Dermis blood vessel endothelial cell (primary cell): Measurements from ENCODE around the gene CFAP299. TPM values are rescaled to one million over a fixed set of nuclear protein-coding genes. Genes with fewer than 3 reads are reported as not detected.

ENCODE experiments used
- DNase-seq: peaks from one replicate; pipeline ENCODE4 v3.0.0; 2010
- total RNA-seq: library from RNA; depleted of rRNA; stranded (reverse); fragments of >200 nt; gene quantifications from 2 replicates; pipeline ENCODE4 v1.2.3, GENCODE V29; 2014

The CFAP299 gene
- total RNA-seq, 1 donor from 2014 or later: 0.34 TPM

- DNase-seq: no peak
These were observed 510.7 kb downstream of the CFAP299 start for GRCh38 chr4:80846210-80846609.

GRCh38 chr4:80852061-80852460 lies 516.5 kb downstream of the CFAP299 start:
- DNase-seq: no peak

GRCh38 chr4:80873571-80873970 lies 538.0 kb downstream of the CFAP299 start:
- no peak for DNase-seq

GRCh38 chr4:80874979-80875378 lies 539.4 kb downstream of the CFAP299 start:
- no peak for DNase-seq

GRCh38 chr4:80875642-80876041 lies 540.1 kb downstream of the CFAP299 start:
- no peak for DNase-seq

GRCh38 chr4:80876810-80877209 lies 541.3 kb downstream of the CFAP299 start:
- no peak for DNase-seq

GRCh38 chr4:80878218-80878617 lies 542.7 kb downstream of the CFAP299 start:
- DNase-seq: no peak

GRCh38 chr4:80897537-80898303 lies 562.2 kb downstream of the CFAP299 start:
- no peak for DNase-seq

- no peak for DNase-seq
These were observed 565.4 kb downstream of the CFAP299 start for GRCh38 chr4:80900908-80901307.

- no peak for DNase-seq
These were observed 567.5 kb downstream of the CFAP299 start for GRCh38 chr4:80903020-80903419.

GRCh38 chr4:80909938-80910337 lies 574.4 kb downstream of the CFAP299 start:
- no peak for DNase-seq

- DNase-seq: no peak
These were observed 575.9 kb downstream of the CFAP299 start for GRCh38 chr4:80911458-80911857.

GRCh38 chr4:80912350-80912749 lies 576.8 kb downstream of the CFAP299 start:
- no peak for DNase-seq

GRCh38 chr4:80913381-80913780 lies 577.9 kb downstream of the CFAP299 start:
- no peak for DNase-seq

- no peak for DNase-seq
These were observed 581.2 kb downstream of the CFAP299 start for GRCh38 chr4:80916770-80917169.

GRCh38 chr4:80918004-80918403 lies 582.5 kb downstream of the CFAP299 start:
- no peak for DNase-seq

- DNase-seq: no peak
These were observed 585.9 kb downstream of the CFAP299 start for GRCh38 chr4:80921441-80921840.

GRCh38 chr4:80922941-80923340 lies 587.4 kb downstream of the CFAP299 start:
- DNase-seq: no peak

- DNase-seq: no peak
These were observed 589.8 kb downstream of the CFAP299 start for GRCh38 chr4:80925293-80925692.

GRCh38 chr4:80926446-80926845 lies 590.9 kb downstream of the CFAP299 start:
- no peak for DNase-seq

GRCh38 chr4:80926891-80927290 lies 591.4 kb downstream of the CFAP299 start:
- no peak for DNase-seq

GRCh38 chr4:80927420-80927819 lies 591.9 kb downstream of the CFAP299 start:
- no peak for DNase-seq

GRCh38 chr4:80931631-80932081 lies 596.1 kb downstream of the CFAP299 start:
- no peak for DNase-seq

- DNase-seq: no peak
These were observed 612.6 kb downstream of the CFAP299 start for GRCh38 chr4:80948141-80948540.

- DNase-seq: no peak
These were observed 613.5 kb downstream of the CFAP299 start for GRCh38 chr4:80948995-80949394.
